HG03521 (cell line): ENCODE data around the gene IL36RN.
"Not testable (repeated sequence)": the region's sequence is repeated elsewhere in the genome, so short reads cannot be mapped to it uniquely, and the experiment has no call there.

Source experiments
- ATAC-seq: cut with Tn5 transposase; IDR thresholded peaks from one replicate; pipeline ENCODE4 v1.9.1; 2021; ENCODE audit warnings: mild to moderate bottlenecking, moderate library complexity; ENCODE audit not compliant: unreplicated experiment

IL36RN gene

DNA sequence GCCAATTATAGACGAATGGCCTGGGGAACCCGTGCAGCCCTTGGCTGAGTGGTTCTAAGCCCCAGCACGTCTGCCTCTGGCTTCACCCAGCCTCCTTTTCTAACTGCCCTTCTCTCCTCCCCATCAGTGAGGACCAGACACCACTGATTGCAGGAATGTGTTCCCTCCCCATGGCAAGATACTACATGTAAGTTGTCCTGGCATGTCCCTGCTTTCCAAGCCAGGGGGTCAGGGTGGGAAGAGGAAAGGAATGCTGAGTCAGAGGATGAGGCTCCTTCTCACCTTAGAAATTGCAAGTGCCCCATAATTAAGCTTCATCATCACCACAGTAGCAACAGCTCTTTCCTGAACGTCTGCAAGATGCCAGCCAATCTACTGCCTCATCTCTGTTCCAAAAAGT is 13.6 kb downstream of the IL36RN start:
- no peak for ATAC-seq

DNA sequence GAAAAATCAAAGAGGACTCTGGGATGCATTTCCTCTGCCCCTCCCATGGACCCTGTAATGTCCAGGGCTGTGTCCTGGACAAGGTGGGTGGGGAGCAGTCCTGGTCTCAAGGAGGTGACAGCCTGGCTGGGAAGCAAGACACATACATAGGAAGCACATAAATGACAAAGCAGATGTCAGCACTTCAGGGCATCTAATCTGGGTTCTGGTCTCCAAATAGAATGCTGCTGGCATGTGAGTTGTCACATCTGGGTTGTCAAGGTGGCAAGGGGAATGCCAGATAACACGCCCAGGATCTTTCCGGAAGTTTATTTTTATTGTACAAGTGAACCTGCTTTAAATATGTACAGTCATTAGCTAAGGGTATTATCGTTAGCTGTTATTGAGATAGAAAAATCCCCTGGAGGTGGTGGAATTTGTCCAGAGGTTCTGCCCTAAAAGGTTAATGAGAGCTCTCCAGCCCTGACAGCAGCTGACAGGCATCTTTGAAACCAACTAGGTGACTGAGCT is 14.4 kb downstream of the IL36RN start:
- no peak for ATAC-seq

DNA sequence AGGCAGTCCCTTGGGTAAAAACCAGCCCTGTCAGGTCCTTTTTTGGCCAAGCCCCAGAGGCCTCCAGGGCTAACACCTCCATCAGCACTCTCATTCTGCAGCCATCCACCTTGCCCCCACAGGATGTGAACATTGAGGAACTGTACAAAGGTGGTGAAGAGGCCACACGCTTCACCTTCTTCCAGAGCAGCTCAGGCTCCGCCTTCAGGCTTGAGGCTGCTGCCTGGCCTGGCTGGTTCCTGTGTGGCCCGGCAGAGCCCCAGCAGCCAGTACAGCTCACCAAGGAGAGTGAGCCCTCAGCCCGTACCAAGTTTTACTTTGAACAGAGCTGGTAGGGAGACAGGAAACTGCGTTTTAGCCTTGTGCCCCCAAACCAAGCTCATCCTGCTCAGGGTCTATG is 16.0 kb downstream of the IL36RN start:
- no peak for ATAC-seq

DNA sequence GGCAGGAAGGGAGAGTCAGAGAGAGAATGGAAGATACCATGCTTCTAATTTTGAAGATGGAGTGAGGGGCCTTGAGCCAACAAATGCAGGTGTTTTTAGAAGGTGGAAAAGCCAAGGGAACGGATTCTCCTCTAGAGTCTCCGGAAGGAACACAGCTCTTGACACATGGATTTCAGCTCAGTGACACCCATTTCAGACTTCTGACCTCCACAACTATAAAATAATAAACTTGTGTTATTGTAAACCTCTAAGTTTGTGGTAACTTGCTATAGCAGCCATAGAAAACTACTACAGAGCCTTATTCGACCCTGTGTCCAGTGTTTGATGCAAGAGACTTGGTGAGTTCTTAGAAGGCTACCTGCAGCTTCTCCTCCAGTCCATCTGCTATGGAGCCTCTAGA is 16.6 kb downstream of the IL36RN start:
- ATAC-seq: no peak

DNA sequence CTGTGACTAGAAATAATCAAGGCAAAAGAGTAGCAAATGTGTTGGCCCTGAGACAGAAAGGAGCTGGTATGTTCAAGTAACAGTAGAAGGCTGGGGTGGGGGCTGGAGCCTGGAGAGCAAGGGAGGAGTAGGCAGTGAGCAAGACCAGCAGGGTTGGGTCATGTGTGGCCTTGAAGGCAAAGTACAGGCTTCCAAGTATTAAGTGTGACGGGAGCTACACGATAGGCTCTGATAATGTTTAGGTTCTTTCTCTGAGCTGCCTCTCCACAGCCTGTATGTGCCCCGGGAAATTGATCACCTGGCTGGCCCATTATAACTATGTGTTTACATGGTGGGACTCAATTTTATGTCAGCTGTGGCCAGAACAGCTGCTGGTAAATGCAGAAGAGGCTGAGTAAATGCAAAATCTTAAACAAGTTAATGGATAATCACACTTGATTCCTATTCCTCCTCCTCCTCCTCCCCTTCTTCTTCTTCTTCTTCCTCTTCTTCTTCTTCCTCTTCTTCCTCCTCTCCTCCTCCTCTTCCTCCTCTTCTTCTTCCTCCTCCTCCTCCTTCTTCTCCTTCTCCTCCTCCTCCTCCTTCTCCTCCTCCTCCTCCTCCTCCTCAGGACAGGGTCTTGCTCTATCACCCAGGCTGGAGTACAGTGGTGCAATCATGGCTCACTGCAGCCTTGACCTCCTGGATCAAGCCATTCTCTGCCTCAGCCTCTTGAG is 18.1 kb downstream of the IL36RN start:
- ATAC-seq: no peak

DNA sequence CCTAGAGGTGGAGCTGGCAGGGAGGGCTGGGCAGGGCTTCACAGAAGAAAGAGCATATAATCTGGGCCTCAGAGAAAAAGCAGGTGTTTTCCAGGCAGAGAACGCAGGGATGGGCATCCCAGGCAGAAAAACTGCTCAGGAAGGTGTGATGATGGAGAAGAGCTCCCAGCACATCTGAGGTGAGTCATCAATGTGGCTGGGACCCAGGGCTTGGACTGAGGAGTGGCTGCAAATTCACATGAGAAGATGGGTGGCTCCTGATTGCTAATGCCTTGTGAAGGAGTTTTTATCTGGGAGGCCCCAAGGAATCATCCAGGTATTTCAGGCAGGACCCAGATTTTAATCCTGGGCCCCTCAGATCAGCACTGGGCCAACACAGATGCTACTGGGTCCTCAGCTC is 18.9 kb downstream of the IL36RN start:
- no peak for ATAC-seq

DNA sequence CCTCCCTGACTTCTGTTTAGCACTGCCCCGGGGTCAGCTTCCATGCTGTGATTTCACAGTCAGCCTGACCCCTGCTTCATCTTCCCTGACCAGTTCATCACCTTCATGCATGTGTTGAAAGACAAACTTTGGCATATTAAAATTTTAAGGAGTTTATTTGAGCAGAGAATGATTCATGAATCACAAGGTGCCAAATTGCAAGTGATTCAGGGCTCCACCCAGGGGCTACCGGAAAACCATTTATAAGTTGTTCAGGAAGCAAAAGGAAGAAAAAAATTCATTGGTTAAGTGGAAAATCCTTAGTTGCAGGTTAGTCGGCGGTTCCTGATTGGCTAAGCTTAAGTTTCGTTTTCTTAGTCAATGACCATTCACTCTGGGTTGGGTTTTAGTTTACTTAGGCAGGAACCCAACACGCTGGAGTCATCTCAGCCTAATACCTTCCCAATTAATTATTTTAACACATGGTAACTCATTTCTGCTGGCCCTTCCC is 19.4 kb downstream of the IL36RN start:
- ATAC-seq: no peak

DNA sequence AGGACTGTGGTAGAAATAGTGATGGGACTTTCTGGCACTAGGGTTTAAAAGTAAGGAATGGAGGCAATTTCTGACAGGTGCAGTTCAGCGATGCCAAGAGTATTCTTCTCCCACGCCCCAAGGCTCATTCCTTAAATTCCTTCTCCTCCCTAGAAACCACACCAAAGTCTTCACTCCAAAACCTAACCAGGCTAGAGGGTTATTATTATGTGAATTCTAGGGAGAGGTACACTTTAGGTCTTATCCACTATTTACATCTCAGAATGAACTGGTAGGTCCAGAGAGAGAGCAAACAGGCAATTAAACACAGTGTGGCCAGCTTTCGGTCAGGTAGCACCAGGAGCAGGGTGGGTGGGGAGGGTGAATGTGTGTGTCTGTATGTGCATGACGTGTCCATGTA is 20.1 kb downstream of the IL36RN start:
- no peak for ATAC-seq

DNA sequence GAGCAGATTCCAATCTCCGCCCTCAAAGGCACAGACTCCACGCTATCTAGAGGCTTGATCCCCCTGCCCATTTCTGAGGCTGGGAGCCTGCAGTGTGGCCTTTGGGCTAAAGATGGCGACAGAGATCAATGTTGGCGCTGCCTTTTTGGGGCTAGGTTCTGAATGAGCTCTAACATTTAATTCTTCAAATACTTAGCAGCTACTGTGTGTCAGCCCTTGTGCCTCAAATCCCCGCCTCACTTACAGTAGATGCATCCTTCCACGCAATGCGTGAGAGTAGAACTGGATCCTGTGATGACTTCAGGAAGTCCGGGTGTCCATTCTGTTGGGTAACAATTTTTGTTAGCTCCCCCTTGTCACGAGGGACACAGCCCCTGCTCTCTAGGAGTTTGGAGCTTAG is 21.1 kb downstream of the IL36RN start:
- no peak for ATAC-seq

DNA sequence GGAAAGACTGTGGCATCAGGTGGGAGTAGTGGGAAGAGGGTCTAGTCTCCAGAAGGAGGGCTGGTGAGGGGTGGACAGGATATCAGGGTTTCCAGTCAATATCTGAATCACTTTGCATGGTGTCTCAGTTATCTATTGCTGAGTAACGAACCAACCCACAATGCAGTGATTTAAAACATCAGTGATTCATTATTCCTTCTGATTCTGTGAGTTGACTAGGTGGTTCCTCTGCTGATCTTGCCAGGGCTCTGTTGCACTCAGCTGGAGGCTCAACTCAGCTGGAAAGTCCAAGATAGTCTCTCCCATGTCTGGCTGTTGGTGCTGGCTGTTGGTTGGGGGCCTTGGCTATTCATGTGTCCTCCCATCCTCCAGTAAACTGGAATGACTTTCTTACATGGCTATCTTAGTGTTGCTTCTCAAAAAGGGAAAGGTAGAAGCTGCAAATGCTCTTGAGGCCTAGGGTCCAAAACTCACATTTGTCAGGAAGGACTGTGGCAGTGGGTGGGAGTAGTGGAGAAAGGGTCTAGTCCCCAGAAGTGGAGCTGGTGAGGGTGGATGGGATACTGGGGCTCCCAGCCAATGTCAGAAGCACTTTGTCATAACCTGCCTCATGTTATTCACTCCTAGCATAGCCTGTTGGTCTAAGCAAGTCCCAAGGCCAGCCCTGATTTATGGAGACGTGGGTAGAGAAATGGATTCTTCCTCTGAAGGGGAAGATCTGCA is 22.7 kb downstream of the IL36RN start:
- no peak for ATAC-seq

DNA sequence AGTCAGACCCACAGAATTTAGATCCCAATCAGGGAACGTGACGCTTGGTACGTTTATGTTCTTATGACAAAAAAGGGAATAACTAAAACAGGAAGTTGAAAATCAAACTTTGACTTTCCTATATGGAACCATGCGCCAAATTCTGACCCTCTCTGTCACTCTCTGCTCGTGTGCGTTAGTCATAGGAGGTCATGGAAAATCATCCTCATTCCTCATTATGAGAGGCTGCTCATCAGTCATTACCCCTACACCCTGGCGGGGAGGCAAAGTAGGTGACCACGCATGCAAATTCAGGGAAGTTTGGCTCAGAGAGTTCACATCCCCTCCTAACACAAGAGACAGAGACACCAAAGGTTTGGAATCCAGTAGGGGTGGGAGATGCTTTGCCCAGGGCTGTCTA is 24.3 kb downstream of the IL36RN start:
- ATAC-seq: no peak

DNA sequence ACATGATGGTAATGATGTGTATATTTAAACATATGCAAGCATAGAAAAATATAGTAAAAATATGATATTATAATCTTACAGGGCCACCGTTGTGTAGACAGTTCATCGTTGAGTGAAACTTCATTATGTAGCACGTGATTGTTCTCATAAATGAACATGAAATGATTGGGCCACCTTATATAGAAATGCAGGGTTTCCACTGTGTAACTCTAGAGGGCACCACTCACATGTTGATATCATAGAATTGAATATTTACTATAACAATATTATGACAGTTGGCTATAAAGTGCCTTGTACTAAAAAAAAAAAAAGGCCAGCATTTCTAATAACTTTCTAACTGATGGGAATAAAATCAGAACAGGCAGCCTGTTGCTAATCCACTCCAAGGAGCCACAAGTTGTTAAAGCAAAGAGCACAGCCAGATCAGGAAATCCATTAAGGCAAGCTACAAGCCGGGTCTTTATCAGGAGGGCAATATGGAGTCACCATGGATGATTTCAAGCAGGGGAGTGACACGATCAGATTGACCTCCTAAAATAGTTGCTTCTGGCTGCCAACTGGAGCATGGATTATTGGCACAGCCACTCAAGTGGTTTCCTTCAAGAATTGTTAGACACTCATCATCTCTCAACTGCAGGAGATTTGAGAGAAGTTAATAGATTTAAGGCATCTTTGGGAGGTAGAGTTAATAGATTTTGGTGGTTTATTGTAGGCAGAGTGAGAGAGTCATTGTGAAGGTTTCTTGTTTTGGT is 25.4 kb downstream of the IL36RN start:
- no peak for ATAC-seq

DNA sequence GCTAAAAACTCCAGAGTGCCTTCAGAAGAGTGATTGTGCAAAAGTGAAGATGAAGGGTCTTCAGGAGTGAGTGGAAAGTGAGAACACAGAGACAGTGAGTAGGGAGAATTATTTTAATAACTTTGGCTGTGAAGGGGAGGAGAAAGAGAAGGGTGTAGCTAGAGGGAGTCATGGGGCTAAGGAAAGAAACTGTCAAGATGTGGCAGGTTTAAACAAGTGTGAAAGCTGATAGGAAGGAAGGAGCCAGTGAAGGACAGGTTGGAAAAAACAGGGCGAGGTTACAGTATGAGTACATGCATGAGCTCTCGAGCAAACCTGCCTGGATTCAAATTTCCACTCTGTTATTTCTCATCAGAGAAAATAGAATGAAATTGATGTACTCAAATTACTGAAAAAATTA is 26.5 kb downstream of the IL36RN start:
- no peak for ATAC-seq

DNA sequence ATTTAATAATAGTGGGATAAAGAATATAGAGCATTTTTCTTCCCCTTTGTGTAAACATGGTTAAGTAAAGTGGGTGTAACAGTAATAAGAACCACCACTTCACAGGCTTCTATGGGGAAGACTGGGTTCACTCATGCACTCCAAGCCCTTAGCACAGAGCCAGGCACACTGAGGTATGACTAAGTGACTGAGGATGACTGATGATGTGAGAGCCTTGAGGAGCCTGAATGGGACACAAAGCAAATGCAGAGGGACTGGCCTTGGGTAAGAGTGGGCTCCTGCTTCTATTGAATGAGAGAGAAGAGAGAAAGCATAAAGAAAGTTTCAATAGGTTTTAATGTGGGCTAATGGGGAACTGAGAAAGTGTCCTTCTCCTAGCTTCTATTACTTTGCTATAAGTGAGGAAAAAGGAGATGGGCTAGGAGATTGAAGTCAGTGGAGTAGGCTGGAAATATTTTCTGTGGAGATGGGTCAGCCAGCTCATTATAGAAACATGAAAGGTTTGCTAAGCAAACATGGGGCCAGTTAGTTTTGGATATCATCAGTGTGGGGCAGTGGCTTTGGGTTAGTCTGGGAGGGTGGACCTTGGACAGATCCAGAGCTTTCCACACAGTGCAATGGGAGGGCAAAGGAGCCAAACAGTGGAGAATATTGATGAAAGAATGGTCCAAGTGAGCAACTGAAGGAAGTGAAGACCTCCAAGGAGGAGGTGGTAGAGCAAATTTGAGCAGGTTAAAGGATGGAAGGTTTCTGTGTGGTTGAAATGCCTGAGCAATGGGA is 29.4 kb downstream of the IL36RN start:
- no peak for ATAC-seq

DNA sequence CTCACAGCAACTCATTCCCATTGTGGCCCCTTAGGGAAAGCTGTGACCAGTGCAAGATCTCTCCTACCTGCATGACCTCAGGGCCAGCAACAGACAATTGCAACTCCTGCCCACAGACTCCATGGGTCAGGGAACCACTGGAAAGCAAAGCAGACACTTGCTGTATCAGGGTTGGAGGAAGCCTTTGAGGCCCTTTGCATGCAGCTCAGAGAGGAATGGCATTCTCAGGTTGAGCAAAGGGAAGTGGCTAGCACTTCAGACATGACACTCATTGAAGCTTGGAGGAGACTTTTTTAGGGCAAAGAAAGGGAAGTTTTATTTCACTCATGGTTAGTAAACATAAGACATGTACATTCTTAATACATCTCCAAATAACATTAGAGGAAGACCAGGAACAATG is 30.9 kb downstream of the IL36RN start:
- ATAC-seq: no peak

DNA sequence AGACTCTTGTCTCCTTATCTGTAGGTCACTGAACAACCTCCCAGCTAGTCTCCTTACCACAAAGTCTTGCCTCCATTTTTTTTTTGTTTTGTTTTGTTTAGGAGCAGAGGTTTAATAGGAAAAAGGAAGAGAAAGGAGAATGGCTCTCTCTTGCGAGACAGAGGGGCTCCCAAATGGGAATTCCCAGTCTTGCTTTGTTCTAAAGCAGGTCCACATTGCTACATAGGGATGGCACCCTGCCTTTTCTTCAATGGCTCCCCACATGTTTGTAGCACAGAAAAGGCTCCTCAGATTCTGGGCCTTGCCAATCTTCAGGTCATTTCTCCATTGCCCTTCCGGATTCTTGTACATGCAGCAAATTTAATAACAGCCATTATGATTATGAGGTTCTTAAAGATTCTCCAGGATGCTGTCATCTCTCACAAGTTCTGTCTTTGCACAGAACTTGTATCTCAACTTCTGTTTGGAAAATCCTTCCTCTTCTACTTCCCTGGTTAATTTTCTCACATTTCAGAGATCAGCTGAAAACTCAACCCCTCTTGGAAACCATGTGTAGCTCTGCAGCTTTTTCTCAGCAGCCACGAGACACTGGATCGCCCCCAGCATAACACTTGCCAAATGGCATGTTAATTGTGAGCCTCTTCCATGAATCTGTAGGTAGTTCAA is 32.4 kb downstream of the IL36RN start:
- no peak for ATAC-seq

DNA sequence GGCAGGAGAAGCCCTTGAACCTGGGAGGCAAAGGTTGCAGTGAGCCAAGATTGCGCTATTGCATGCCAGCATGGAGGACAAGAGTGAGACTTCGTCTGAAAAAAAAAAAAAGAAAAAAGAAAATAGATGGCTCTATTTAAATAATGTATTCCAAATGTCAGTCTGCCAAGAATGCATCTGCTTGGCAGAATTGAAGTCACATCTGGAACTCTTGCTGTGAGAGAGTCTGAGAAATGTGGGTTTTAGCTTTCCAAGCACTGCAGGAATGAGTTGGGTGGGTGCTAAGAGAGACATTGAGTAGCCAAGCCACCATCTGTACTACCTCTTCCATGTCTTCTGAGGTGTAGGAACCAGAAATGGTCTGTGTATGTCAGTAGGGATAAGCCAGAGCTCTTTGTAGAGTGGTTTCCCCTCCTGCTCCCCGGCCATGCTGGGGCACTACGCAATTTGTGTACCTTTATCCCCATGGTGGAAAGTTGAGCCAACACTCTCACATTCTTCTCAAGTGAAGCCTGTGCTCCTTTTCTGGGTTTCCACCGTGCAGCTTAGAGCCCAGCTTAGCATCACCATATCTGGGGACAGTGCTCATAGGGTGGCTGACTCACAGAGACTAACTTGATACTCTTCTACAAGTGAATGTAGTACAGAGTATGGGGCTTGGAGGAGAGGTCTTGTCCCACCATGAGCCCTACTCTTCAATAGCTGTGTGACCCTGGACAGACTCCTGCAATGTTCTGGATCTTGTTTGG is 34.0 kb downstream of the IL36RN start:
- no peak for ATAC-seq

DNA sequence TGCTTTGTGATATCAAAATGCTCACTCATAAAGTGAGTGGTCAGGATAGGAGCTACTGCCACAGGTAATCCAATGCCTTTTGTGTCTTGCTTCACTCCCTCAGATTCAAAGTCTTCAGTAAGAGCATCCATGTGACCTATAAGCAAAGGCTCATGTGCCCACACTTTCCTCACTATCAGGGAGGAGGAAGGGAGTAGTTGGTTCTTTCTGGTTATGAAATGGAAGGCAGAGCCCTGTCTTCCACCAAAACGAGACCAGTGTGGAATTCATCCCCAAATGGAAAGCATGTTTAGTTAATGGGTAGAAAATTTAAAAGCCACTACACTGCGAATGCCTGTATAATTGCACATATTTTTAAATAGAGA is 34.6 kb downstream of the IL36RN start:
- no peak for ATAC-seq

DNA sequence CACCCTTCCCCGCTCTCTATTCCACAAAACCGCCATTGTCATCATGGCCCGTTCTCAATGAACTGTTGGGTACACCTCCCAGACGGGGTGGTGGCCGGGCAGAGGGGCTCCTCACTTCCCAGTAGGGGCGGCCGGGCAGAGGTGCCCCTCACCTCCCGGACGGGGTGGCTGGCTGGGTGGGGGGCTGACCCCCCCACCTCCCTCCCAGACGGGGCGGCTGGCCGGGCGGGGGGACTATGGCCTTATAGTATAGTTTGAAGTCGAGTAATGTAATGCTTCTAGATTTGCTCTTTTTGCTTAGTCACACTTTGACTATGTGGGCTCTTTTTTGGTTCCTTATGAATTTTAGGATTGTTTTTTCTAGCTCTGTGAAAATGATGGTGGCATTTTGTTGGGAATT is 37.3 kb downstream of the IL36RN start:
- ATAC-seq: not testable (repeated sequence)
